Prostate gland (tissue), 2 donors: ENCODE results near the gene DGAT2L6.

ENCODE experiments used
- POLR2A ChIP-seq: fragments of 450-650 bp; IDR thresholded peaks from one replicate; pipeline ENCODE4 v1.6.1; 2016; ENCODE audit warnings: antibody characterized with exemption, mild to moderate bottlenecking
- TF ChIP-seq, protein P1 (sequence below), 4 experiments: fragments of 200-600 bp in 2 of 4; fragments of 450-650 bp in 2 of 4; sonication (generic) in 2 of 4; IDR thresholded peaks; 1 replicate in 3 of 4; 2 replicates in 1 of 4; pipeline ENCODE4 v1.5.1; 2016 to 2019; ENCODE audit warnings: antibody characterized with exemption in 4 of 4, mild to moderate bottlenecking in 2 of 4, moderate library complexity in 2 of 4

DNA sequence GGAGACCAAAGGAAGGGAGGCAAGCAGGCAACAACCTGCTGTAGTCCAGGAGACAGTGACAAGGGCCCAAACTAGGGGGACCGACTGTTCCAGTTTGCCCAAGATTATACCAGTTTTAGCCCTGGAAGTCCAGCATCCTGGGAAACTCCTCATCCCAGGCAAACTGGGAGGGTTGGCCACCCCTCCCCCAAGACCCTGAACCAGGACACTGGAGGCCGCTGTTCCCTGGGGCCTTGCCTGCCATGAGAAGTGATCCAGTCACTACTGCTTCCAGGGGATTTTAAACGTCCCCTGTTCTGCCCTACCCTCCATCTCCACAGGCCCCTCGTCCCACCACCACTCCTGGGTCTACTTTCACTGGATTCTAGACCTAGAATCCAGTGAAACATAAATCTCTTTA is 4.3 kb upstream of the DGAT2L6 start:
- TF ChIP-seq, protein P1, sequence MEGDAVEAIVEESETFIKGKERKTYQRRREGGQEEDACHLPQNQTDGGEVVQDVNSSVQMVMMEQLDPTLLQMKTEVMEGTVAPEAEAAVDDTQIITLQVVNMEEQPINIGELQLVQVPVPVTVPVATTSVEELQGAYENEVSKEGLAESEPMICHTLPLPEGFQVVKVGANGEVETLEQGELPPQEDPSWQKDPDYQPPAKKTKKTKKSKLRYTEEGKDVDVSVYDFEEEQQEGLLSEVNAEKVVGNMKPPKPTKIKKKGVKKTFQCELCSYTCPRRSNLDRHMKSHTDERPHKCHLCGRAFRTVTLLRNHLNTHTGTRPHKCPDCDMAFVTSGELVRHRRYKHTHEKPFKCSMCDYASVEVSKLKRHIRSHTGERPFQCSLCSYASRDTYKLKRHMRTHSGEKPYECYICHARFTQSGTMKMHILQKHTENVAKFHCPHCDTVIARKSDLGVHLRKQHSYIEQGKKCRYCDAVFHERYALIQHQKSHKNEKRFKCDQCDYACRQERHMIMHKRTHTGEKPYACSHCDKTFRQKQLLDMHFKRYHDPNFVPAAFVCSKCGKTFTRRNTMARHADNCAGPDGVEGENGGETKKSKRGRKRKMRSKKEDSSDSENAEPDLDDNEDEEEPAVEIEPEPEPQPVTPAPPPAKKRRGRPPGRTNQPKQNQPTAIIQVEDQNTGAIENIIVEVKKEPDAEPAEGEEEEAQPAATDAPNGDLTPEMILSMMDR (IDR thresholded peaks at IDR 0.05) = no peak
- TF ChIP-seq POLR2A = no peak
